Erythroblast (primary cell): ENCODE data around the gene DDX23.

ENCODE experiments used
- GATA1 ChIP-seq: IDR thresholded peaks from 2 replicates; pipeline ENCODE4 v1.6.1; 2011; ENCODE audit warnings: low read depth, mild to moderate bottlenecking, control low read depth, low read length, moderate library complexity
- POLR2A ChIP-seq: IDR thresholded peaks from 2 replicates; pipeline ENCODE4 v1.6.1; 2011; ENCODE audit warnings: mild to moderate bottlenecking, low read length

GRCh38 chr12:48822139-48822538, 29.8 kb downstream of the DDX23 start:
- no peak for TF ChIP-seq POLR2A
- no peak for TF ChIP-seq GATA1
